ENCODE data around the gene MED27. TPM values are rescaled to one million over a fixed set of nuclear protein-coding genes. Genes with fewer than 3 reads are reported as not detected.

Gene MED27
- total and polyA plus RNA-seq, 2 of the 4 experiments (the other 2 are of a cell fraction) = 50.2 to 63.4 TPM

- no peak overlapping the region for H2BK120ac ChIP-seq (ENCODE audit: low read depth, low read length)
- dilution Hi-C loops (cut with HindIII; ENCODE audit: low sequenced_read_pairs, unreplicated experiment) = no loop called here
- H3K9me3 ChIP-seq (ENCODE audit: control insufficient read depth, insufficient read depth, low read length) = peaks cover 5% of the 10 kb centered on the region
- no peak overlapping the region for H2AK9ac ChIP-seq (replicated peaks; ENCODE audit: low read depth, low read length, poor library complexity)
- H3K18ac ChIP-seq (ENCODE audit: low read depth, low read length) = no peak overlapping the region
- H2BK5ac ChIP-seq (ENCODE audit: low read depth, low read length, poor library complexity, severe bottlenecking) = no peak overlapping the region
- no peak overlapping the region for H2AFZ ChIP-seq (replicated peaks; ENCODE audit: low read length, poor library complexity)
- H2BK15ac ChIP-seq (ENCODE audit: low read depth, low read length) = no peak overlapping the region
- H3K9ac ChIP-seq (ENCODE audit: low read depth, low read length) = no peak overlapping the region
- no peak overlapping the region for H3K23ac ChIP-seq (ENCODE audit: low read depth, low read length)
- no peak overlapping the region for H3K27ac ChIP-seq (ENCODE audit: insufficient read depth, low read length)
- ATAC-seq (ENCODE audit: low read depth) = no peak
- ChIA-PET POLR2A (ENCODE audit: unreplicated experiment) (no interaction called here), CTCF (no interaction called here)
- no peak overlapping the region for H4K91ac ChIP-seq (ENCODE audit: insufficient read depth, low read depth, low read length)
- no peak for TF ChIP-seq CHD1 (IDR thresholded peaks at IDR 0.05; ENCODE audit: low read depth, low read length)
- no peak for TF ChIP-seq CTCF (conservative IDR thresholded peaks at IDR 0.05; ENCODE audit: low read depth, low read length)
- TF ChIP-seq RAD21 (IDR thresholded peaks at IDR 0.05; ENCODE audit: low read length) = no peak
- TF ChIP-seq MAZ (IDR thresholded peaks at IDR 0.05; ENCODE audit: borderline replicate concordance, low read depth, low read length) = no peak
- TF ChIP-seq BHLHE40 (IDR thresholded peaks at IDR 0.05; ENCODE audit: low read depth, low read length) = no peak
- no peak for TF ChIP-seq POLR2A (IDR thresholded peaks at IDR 0.05; ENCODE audit: low read depth, low read length)
- TF ChIP-seq ELK1 (IDR thresholded peaks at IDR 0.05; ENCODE audit: borderline replicate concordance, low read depth, low read length) = no peak
- no peak for TF ChIP-seq CEBPB (IDR thresholded peaks at IDR 0.05; ENCODE audit: low read depth, low read length)
- TF ChIP-seq RFX5 (IDR thresholded peaks at IDR 0.05; ENCODE audit: low read depth, low read length) = no peak
- TF ChIP-seq RCOR1 (IDR thresholded peaks at IDR 0.05; ENCODE audit: insufficient replicate concordance, low read length) = no peak
- no peak for TF ChIP-seq FOS (IDR thresholded peaks at IDR 0.05; ENCODE audit: low read depth, low read length)
- TF ChIP-seq MAFK (IDR thresholded peaks at IDR 0.05; ENCODE audit: low read depth, low read length) = no peak
- TF ChIP-seq SMC3 (IDR thresholded peaks at IDR 0.05; ENCODE audit: low read depth, low read length) = no peak
- DNase-seq = no peak
- H2AK5ac ChIP-seq (ENCODE audit: low read depth, low read length) = no peak overlapping the region
- no peak overlapping the region for H3K4me3 ChIP-seq (ENCODE audit: insufficient read depth, low read depth, low read length)
- no peak overlapping the region for H3K4me2 ChIP-seq (ENCODE audit: low read depth, low read length)
- no CpG with 5 or more reads among the region's 15 CpGs for WGBS, 2 experiments (ENCODE audit: extremely low coverage in 2 of 2, insufficient read length in 1 of 2)
- H3K4me1 ChIP-seq (ENCODE audit: control insufficient read depth, insufficient read depth, low read length) = no peaks in the 10 kb centered on the region
- no peaks in the 10 kb centered on the region for H4K20me1 ChIP-seq (ENCODE audit: insufficient read depth, low read length)
- no peaks in the 10 kb centered on the region for H3K36me3 ChIP-seq (ENCODE audit: control insufficient read depth, insufficient read depth, low read length)
- no peak overlapping the region for H2BK20ac ChIP-seq (ENCODE audit: low read depth, low read length)
- no peak overlapping the region for H3K56ac ChIP-seq (ENCODE audit: extremely low read depth, insufficient read depth, low read length)
- peaks cover 73% of the 10 kb centered on the region for H3K27me3 ChIP-seq (ENCODE audit: control insufficient read depth, insufficient read depth, low read length)
- in situ Hi-C loops (cut with MboI; ENCODE audit: low sequenced_read_pairs) = no loop called here
- H3K79me1 ChIP-seq (ENCODE audit: low read depth in 1 of 2, low read length in 2 of 2) = no peaks in the 10 kb centered on the region
- no peak overlapping the region for H4K8ac ChIP-seq (ENCODE audit: low read depth in 2 of 2, low read length in 2 of 2)
- no peak overlapping the region for H3K14ac ChIP-seq (replicated peaks; ENCODE audit: low read depth, low read length)
- intact Hi-C loops (cut with micrococcal nuclease) = no loop called here
- BruUV-seq (replicated peaks) = no TSS peak
- H3K4ac ChIP-seq (ENCODE audit: low read depth, low read length) = no peak overlapping the region
- H4K5ac ChIP-seq (ENCODE audit: low read depth, low read length) = no peak overlapping the region
- no peaks in the 10 kb centered on the region for H3K9me1 ChIP-seq (ENCODE audit: insufficient read depth, low read length)
Observed at GRCh38 chr9:131824953-131825495, 254.6 kb downstream of the MED27 start.
